LNCaP clone FGC (cell line): ENCODE measurements around the gene ZNF462.

Source experiments
- DNase-seq: peaks from one replicate; pipeline ENCODE4 v3.0.0-alpha.2; 2011; ENCODE audit warnings: low read depth
- H3K4me3 ChIP-seq: 2 replicates; pipeline ENCODE4 v1.5.1; 2011; ENCODE audit warnings: mild to moderate bottlenecking, low read depth, low read length, control low read depth
- CTCF ChIP-seq: IDR thresholded peaks from 2 replicates; pipeline ENCODE4 v1.5.1; 2012; ENCODE audit warnings: mild to moderate bottlenecking; ENCODE audit not compliant: control insufficient read depth, insufficient read depth; ENCODE audit errors: extremely low read depth

ZNF462 gene

GRCh38 chr9:106883626-106884190, 20.7 kb downstream of the ZNF462 start:
- no peak for DNase-seq

GRCh38 chr9:106885451-106885850, 22.5 kb downstream of the ZNF462 start:
- TF ChIP-seq CTCF = no peak
- no peak for DNase-seq
- no peak overlapping the region for H3K4me3 ChIP-seq

More at GRCh38 chr9:106883626-106884190, 20.7 kb downstream of the ZNF462 start:
- no peak overlapping the region for H3K4me3 ChIP-seq
- no peak for TF ChIP-seq CTCF

GRCh38 chr9:106886111-106887046, 23.4 kb downstream of the ZNF462 start:
- TF ChIP-seq CTCF = no peak
- H3K4me3 ChIP-seq = no peak overlapping the region
- DNase-seq = no peak

- no peak overlapping the region for H3K4me3 ChIP-seq
- DNase-seq = no peak
- TF ChIP-seq CTCF = no peak
Observed at GRCh38 chr9:106887066-106887465, 24.1 kb downstream of the ZNF462 start.

GRCh38 chr9:106889061-106889590, 26.2 kb downstream of the ZNF462 start:
- no peak for DNase-seq
- H3K4me3 ChIP-seq = no peak overlapping the region
- no peak for TF ChIP-seq CTCF

- no peak for DNase-seq
- no peak for TF ChIP-seq CTCF
- H3K4me3 ChIP-seq = no peak overlapping the region
Observed at GRCh38 chr9:106890608-106891007, 27.6 kb downstream of the ZNF462 start.

- no peak for TF ChIP-seq CTCF
- no peak overlapping the region for H3K4me3 ChIP-seq
- DNase-seq = no peak
Observed at GRCh38 chr9:106891286-106891685, 28.3 kb downstream of the ZNF462 start.
